SK-N-SH (cell line): ENCODE results near the gene AMPH. TPM values are rescaled to one million over a fixed set of nuclear protein-coding genes. Genes with fewer than 3 reads are reported as not detected.

Experiments
- CTCF ChIA-PET: fragments of 300-600, 350-600 bp; formaldehyde crosslinking; extraction: SDS; loops from one replicate; lab custom pipeline; 2021; lab: Yijun Ruan, JAX
- POLR2A ChIA-PET: fragments of 350-600 bp; sonication (Branson Sonifier 250); formaldehyde crosslinking; extraction: SDS; loops from one replicate; lab custom pipeline; 2020; ENCODE audit warnings: antibody characterized with exemption, inconsistent platforms; lab: Yijun Ruan, JAX
- DNase-seq: peaks from one replicate; pipeline ENCODE4 v3.0.0; 2012
- H2AFZ ChIP-seq: fragments of 200-600 bp; sonication (generic); 2 replicates; pipeline ENCODE4 v1.8.1; 2016; ENCODE audit warnings: antibody characterized with exemption, mild to moderate bottlenecking, low read depth
- H3F3A ChIP-seq: fragments of 200-600 bp; sonication (generic); replicated peaks from 2 replicates; pipeline ENCODE3; 2016; ENCODE audit warnings: antibody characterized with exemption, mild to moderate bottlenecking; ENCODE audit not compliant: insufficient read depth
- H3K27ac ChIP-seq, 2 experiments: fragments of 200-500 bp in 1 of 2; fragments of 200-600 bp in 1 of 2; sonication (Bioruptor generic) in 1 of 2; sonication (generic), shearing (Covaris generic) in 1 of 2; 2 replicates each; pipeline versions ENCODE4 v1.5.1 to v1.6.1; 2014 to 2016; ENCODE audit warnings: low read depth in 2 of 2, inconsistent platforms in 1 of 2, low read length in 1 of 2, mild to moderate bottlenecking in 1 of 2, mixed read lengths in 1 of 2
- H3K27me3 ChIP-seq: fragments of 200-600 bp; sonication (generic), shearing (Covaris generic); 2 replicates; pipeline ENCODE4 v1.6.1; 2016; ENCODE audit warnings: mixed run types; ENCODE audit not compliant: insufficient read depth
- H3K36me3 ChIP-seq, 2 experiments: fragments of 200-500 bp in 1 of 2; fragments of 200-600 bp in 1 of 2; sonication (Bioruptor generic) in 1 of 2; sonication (generic) in 1 of 2; replicated peaks in 1 of 2; 2 replicates each; pipeline versions ENCODE3 to v1.5.1; 2014 to 2016; ENCODE audit warnings: low read length in 1 of 2, mild to moderate bottlenecking in 1 of 2; ENCODE audit not compliant: insufficient read depth in 2 of 2, control insufficient read depth in 1 of 2
- H3K4me1 ChIP-seq, 2 experiments: fragments of 200-500 bp in 1 of 2; fragments of 200-600 bp in 1 of 2; sonication (Bioruptor generic) in 1 of 2; sonication (generic), shearing (Covaris generic) in 1 of 2; 2 replicates each; pipeline versions ENCODE4 v1.5.1 to v1.6.1; 2014 to 2016; ENCODE audit warnings: low read depth in 1 of 2, low read length in 1 of 2, mixed run types in 1 of 2; ENCODE audit not compliant: insufficient read depth in 2 of 2, control insufficient read depth in 1 of 2
- H3K4me2 ChIP-seq: fragments of 200-600 bp; sonication (generic), shearing (Covaris generic); 2 replicates; pipeline ENCODE4 v1.6.1; 2017; ENCODE audit warnings: mixed run types
- H3K4me3 ChIP-seq, 2 experiments: fragments of 200-500 bp in 1 of 2; fragments of 200-600 bp in 1 of 2; sonication (Bioruptor generic) in 1 of 2; sonication (generic), shearing (Covaris generic) in 1 of 2; 2 replicates each; pipeline versions ENCODE4 v1.5.1 to v1.8.1; 2014 to 2016; ENCODE audit warnings: low read depth in 2 of 2, inconsistent platforms in 1 of 2, low read length in 1 of 2, mild to moderate bottlenecking in 1 of 2, mixed read lengths in 1 of 2, moderate library complexity in 1 of 2
- H3K79me2 ChIP-seq: fragments of 200-600 bp; sonication (generic); 2 replicates; pipeline ENCODE4 v1.8.1; 2017; ENCODE audit warnings: mild to moderate bottlenecking; ENCODE audit not compliant: insufficient read depth
- H3K9ac ChIP-seq: fragments of 200-600 bp; sonication (generic); 2 replicates; pipeline ENCODE4 v1.6.1; 2017; ENCODE audit warnings: mixed run types
- H3K9me2 ChIP-seq: fragments of 200-600 bp; sonication (generic); 2 replicates; pipeline ENCODE4 v1.6.1; 2017; ENCODE audit warnings: mixed run types
- H3K9me3 ChIP-seq: fragments of 200-600 bp; sonication (generic); 2 replicates; pipeline ENCODE4 v1.6.1; 2017; ENCODE audit warnings: mixed run types, mild to moderate bottlenecking, moderate library complexity
- H4K20me1 ChIP-seq: fragments of 200-600 bp; sonication (generic); 2 replicates; pipeline ENCODE4 v1.6.1; 2017; ENCODE audit warnings: mild to moderate bottlenecking, mixed run types; ENCODE audit not compliant: insufficient read depth
- CHD2 ChIP-seq: fragments of 150-350 bp; IDR thresholded peaks from 2 replicates; pipeline ENCODE4 v1.6.1; 2018; ENCODE audit warnings: low read length; ENCODE audit not compliant: partially characterized antibody
- CTCF ChIP-seq: fragments of 200-600 bp; sonication (generic); IDR thresholded peaks from 2 replicates; pipeline ENCODE4 v1.6.1; 2017; ENCODE audit warnings: antibody characterized with exemption, mild to moderate bottlenecking, moderate library complexity
- ELF1 ChIP-seq: IDR thresholded peaks from 2 replicates; pipeline ENCODE4 v1.4.0; 2012
- EZH2phosphoT487 ChIP-seq: fragments of 200-600 bp; sonication (generic); IDR thresholded peaks from 2 replicates; pipeline ENCODE4 v1.6.1; 2017; ENCODE audit warnings: low read depth, mixed run types, mild to moderate bottlenecking, antibody characterized with exemption, moderate library complexity, borderline replicate concordance
- GABPA ChIP-seq: IDR thresholded peaks from 2 replicates; pipeline ENCODE4 v1.4.0; 2012; ENCODE audit warnings: low read depth, mild to moderate bottlenecking
- GATA2 ChIP-seq: sonication (generic); formaldehyde crosslinking; IDR thresholded peaks from 2 replicates; pipeline ENCODE4 v1.5.0; 2020; ENCODE audit warnings: mild to moderate bottlenecking, missing genetic modification reagents
- MXI1 ChIP-seq: IDR thresholded peaks from 2 replicates; pipeline ENCODE4 v1.6.1; 2012; ENCODE audit warnings: mild to moderate bottlenecking, low read depth, low read length, improper control_type of control experiment
- NFIC ChIP-seq: IDR thresholded peaks from 2 replicates; pipeline ENCODE4 v1.4.0; 2012; ENCODE audit warnings: borderline replicate concordance
- NRF1 ChIP-seq: IDR thresholded peaks from 2 replicates; pipeline ENCODE4 v1.6.1; 2012; ENCODE audit warnings: low read depth, mild to moderate bottlenecking, low read length
- RAD21 ChIP-seq: IDR thresholded peaks from 2 replicates; pipeline ENCODE4 v1.6.1; 2012; ENCODE audit warnings: mild to moderate bottlenecking, low read length
- RXRA ChIP-seq: IDR thresholded peaks from 2 replicates; pipeline ENCODE4 v1.4.0; 2012; ENCODE audit warnings: low read depth, mild to moderate bottlenecking, borderline replicate concordance
- SIN3A ChIP-seq: IDR thresholded peaks from 2 replicates; pipeline ENCODE4 v1.6.1; 2012; ENCODE audit warnings: low read depth, mild to moderate bottlenecking, low read length, moderate library complexity, borderline replicate concordance
- SMC3 ChIP-seq: IDR thresholded peaks from 2 replicates; pipeline ENCODE4 v1.6.1; 2012; ENCODE audit warnings: low read depth, low read length, improper control_type of control experiment
- WGBS: methylation state at CpG from one replicate; pipeline ENCODE4 v1.1.6; 2017; ENCODE audit warnings: low lambda C conversion rate; 5-methylcytosine and 5-hydroxymethylcytosine counted together
- polyA plus RNA-seq, 3 experiments: library from polyadenylated mRNA; depleted of rRNA; stranded (reverse); fragments of >200 nt; gene quantifications; 2 replicates each; pipeline ENCODE4 v1.2.3, GENCODE V29; 2012

Gene AMPH
- polyA plus RNA-seq, 1 of the 3 experiments (the other 2 are of a cell fraction), result 0.08 TPM

- Histone ChIP-seq H3K4me3 (no peak overlapping the region), H3K9ac (no peak overlapping the region), H3K4me1 (no peaks in the 10 kb centered on the region), H4K20me1 (no peaks in the 10 kb centered on the region), H3K27ac (no peak overlapping the region), H3K36me3 (no peaks in the 10 kb centered on the region), H2AFZ (no peak overlapping the region), H3K27me3 (no peaks in the 10 kb centered on the region), H3K79me2 (no peaks in the 10 kb centered on the region), H3K9me2 (no peaks in the 10 kb centered on the region), H3K9me3 (no peaks in the 10 kb centered on the region), H3K4me2 (no peak overlapping the region), H3F3A (no peaks in the 10 kb centered on the region)
- CTCF ChIA-PET, result no interaction called here
- DNase-seq, result no peak
- TF ChIP-seq GABPA, result no peak
- TF ChIP-seq CHD2, result no peak
- TF ChIP-seq MXI1, result no peak
- TF ChIP-seq RXRA, result no peak
- TF ChIP-seq ELF1, result no peak
- no peak for TF ChIP-seq SMC3
- TF ChIP-seq EZH2phosphoT487, result no peak
- no peak for TF ChIP-seq SIN3A
- no peak for TF ChIP-seq RAD21
- no peak for TF ChIP-seq NRF1
- TF ChIP-seq CTCF, result no peak
- no peak for TF ChIP-seq NFIC
- 0% methylated on average over 2 of the region's 2 CpGs for WGBS
- POLR2A ChIA-PET, result no interaction called here
Measured at GRCh38 chr7:38492010-38492409, 139.2 kb downstream of the AMPH start.

GRCh38 chr7:38482521-38482920 is 148.7 kb downstream of the AMPH start:
- POLR2A ChIA-PET, result no interaction called here

More at GRCh38 chr7:38482521-38482920, 148.7 kb downstream of the AMPH start:
- Histone ChIP-seq H3K9me3 (no peaks in the 10 kb centered on the region), H3K4me1 (no peaks in the 10 kb centered on the region), H3K36me3 (no peaks in the 10 kb centered on the region), H3K4me3 (no peak overlapping the region), H2AFZ (no peak overlapping the region), H3K27ac (no peak overlapping the region), H3K9me2 (no peaks in the 10 kb centered on the region), H3K79me2 (no peaks in the 10 kb centered on the region), H3K27me3 (no peaks in the 10 kb centered on the region), H4K20me1 (no peaks in the 10 kb centered on the region), H3K4me2 (no peak overlapping the region), H3K9ac (no peak overlapping the region), H3F3A (no peaks in the 10 kb centered on the region)
- CTCF ChIA-PET, result no interaction called here
- no peak for DNase-seq
- TF ChIP-seq SIN3A, result no peak
- no peak for TF ChIP-seq GATA2 (CRISPR knock-in tag)
- no peak for TF ChIP-seq RXRA
- no peak for TF ChIP-seq SMC3
- WGBS, result 0% methylated on average over 1 of the region's 1 CpG
